WI38 (cell line): ENCODE results near the gene TPP1.

Experiments
- H3K4me3 ChIP-seq: 2 replicates; pipeline ENCODE4 v1.5.1; 2011; ENCODE audit warnings: low read depth, mild to moderate bottlenecking, control low read depth, low read length
- TF ChIP-seq, protein P1 (sequence below): IDR thresholded peaks from 2 replicates; pipeline ENCODE4 v1.5.1; 2012; ENCODE audit warnings: low read depth, mild to moderate bottlenecking, control low read depth, low read length

The TPP1 gene

GRCh38 chr11:6653656-6654055 lies 34.4 kb upstream of the TPP1 start:
- TF ChIP-seq, protein P1, sequence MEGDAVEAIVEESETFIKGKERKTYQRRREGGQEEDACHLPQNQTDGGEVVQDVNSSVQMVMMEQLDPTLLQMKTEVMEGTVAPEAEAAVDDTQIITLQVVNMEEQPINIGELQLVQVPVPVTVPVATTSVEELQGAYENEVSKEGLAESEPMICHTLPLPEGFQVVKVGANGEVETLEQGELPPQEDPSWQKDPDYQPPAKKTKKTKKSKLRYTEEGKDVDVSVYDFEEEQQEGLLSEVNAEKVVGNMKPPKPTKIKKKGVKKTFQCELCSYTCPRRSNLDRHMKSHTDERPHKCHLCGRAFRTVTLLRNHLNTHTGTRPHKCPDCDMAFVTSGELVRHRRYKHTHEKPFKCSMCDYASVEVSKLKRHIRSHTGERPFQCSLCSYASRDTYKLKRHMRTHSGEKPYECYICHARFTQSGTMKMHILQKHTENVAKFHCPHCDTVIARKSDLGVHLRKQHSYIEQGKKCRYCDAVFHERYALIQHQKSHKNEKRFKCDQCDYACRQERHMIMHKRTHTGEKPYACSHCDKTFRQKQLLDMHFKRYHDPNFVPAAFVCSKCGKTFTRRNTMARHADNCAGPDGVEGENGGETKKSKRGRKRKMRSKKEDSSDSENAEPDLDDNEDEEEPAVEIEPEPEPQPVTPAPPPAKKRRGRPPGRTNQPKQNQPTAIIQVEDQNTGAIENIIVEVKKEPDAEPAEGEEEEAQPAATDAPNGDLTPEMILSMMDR: no peak
- no peak overlapping the region for H3K4me3 ChIP-seq

- H3K4me3 ChIP-seq: no peak overlapping the region
- TF ChIP-seq, protein P1: no peak
Measured at GRCh38 chr11:6653097-6653496, 33.9 kb upstream of the TPP1 start.

GRCh38 chr11:6652182-6652581 lies 33.0 kb upstream of the TPP1 start:
- TF ChIP-seq, protein P1: no peak
- no peak overlapping the region for H3K4me3 ChIP-seq

GRCh38 chr11:6650980-6651379 lies 31.8 kb upstream of the TPP1 start:
- TF ChIP-seq, protein P1: no peak
- no peak overlapping the region for H3K4me3 ChIP-seq

- TF ChIP-seq, protein P1: no peak
- no peak overlapping the region for H3K4me3 ChIP-seq
Measured at GRCh38 chr11:6650104-6650503, 30.9 kb upstream of the TPP1 start.

- no peak overlapping the region for H3K4me3 ChIP-seq
- TF ChIP-seq, protein P1: no peak
Measured at GRCh38 chr11:6648501-6648900, 29.3 kb upstream of the TPP1 start.

- TF ChIP-seq, protein P1: no peak
- no peak overlapping the region for H3K4me3 ChIP-seq
Measured at GRCh38 chr11:6647836-6648235, 28.6 kb upstream of the TPP1 start.
